Parietal lobe (tissue), 1 donor: Measurements from ENCODE around the gene LOXL3. TPM values are rescaled to one million over a fixed set of nuclear protein-coding genes. Genes with fewer than 3 reads are reported as not detected.

Experiments used
- total RNA-seq: library from RNA; depleted of rRNA; stranded (reverse); fragments of >200 nt; gene quantifications from one replicate; pipeline ENCODE4 v1.2.3, GENCODE V29; 2014

Gene LOXL3
- 19.4 TPM for total RNA-seq

GRCh38 chr2:74553892-74554819, at the start of gene LOXL3, which contains the start of gene DOK1:
TSS of gene LOXL3 (minus strand) at chr2:74553942. CDS start at chr2:74552634, 1,308 bp downstream.
TSS of gene DOK1 (plus strand) at chr2:74554720. CDS start at chr2:74554755, 35 bp downstream.

DNA sequence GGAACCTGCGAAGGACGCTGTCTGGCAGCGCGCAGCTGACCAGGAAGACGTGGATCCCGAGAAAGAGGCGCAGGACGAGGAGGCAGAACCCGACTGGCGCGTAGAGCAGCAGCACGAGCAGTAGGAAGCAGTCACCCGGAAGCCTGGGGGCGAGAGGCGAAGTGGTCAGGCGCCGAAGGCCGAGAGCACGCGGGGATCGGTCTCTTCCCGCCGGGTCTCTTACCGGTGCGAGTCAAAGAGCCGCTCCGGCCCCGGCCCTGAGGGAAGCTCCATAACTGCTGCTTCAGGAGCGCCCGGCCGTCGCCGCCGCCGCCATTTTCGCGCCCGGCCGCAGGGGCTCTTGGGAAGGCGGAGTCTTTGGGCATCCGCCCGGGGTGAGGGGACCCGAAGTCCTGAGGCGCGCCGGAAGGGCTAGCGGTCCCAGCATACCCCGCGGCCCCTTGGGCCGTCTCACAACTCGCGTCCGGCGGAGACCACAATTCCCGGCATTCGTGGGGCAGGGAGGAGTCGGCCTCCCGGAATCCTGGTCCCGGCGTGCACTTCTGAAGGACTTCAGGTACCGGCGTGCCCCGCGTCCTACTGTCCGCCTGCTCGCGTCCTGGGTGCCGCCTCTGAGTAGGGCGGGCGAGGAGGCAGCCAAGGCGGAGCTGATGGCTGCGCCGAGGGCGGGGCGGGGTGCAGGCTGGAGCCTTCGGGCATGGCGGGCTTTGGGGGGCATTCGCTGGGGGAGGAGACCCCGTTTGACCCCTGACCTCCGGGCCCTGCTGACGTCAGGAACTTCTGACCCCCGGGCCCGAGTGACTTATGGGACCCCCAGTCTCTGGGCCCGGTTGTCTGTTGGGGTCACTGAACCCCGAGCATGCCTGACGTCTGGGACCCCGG, 24.1 kb downstream of the LOXL3 start, which contains the start of the genes AUP1 and HTRA2:
TSS of gene AUP1 (minus strand) at position 350 of the 882 bp plus-strand sequence. CDS start at position 273, 77 bp downstream.
TSS of gene HTRA2 (plus strand) at position 577 of the 882 bp plus-strand sequence. CDS start at position 651, 74 bp downstream.

GRCh38 chr2:74525717-74526648, 27.8 kb downstream of the LOXL3 start, which contains the start of gene DQX1:
TSS of gene DQX1 (minus strand) at chr2:74526231. CDS start at chr2:74525729, 502 bp downstream.

GRCh38 chr2:74514368-74515270, 39.1 kb downstream of the LOXL3 start, which contains the start of gene TLX2:
TSS of gene TLX2 (plus strand) at chr2:74514450. CDS start at chr2:74514807, 357 bp downstream.

DNA sequence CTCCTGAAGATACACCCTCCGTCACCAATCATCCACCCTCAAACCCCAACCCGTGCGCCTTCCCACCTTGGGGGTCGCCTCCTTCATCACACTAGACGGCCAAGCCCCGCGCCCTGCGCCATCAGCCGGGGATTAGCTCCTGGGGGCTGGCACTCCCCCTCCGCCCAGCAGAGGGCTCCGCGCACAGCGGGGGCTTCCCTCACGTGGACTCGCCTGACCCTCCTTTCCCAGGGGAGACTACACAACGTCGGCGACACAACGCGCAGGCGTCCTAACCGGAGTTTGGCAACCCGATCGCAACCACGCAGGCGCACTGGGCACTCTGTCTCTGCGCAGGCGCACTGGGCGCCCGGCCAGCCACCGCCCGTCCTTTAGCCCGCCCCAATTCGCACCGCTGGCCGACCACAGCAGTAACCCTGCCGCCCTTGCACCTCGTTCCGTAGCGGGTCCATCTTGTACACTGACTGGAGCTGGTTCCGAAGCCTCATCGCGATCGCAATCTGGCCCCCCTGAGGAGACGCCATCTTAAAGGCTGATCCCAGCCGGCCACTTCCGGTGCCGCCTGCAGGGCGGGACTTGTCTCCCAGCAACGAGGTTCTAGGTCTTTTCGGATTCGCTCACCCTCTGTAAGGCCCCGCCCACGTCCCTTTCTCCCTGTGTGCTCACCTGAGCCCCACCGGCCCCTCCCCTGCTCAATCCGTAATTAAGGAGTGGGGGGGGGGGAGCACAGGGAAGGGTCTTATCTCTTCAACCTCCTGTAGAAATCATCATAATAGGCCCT, 46.4 kb downstream of the LOXL3 start, which contains the start of gene PCGF1:
TSS of gene PCGF1 (minus strand) at position 551 of the 781 bp plus-strand sequence. CDS start at position 524, 27 bp downstream.

GRCh38 chr2:74499267-74499939, 54.3 kb downstream of the LOXL3 start, which contains the start of gene LBX2:
TSS of gene LBX2 (minus strand) at chr2:74499603. CDS start at chr2:74499537, 66 bp downstream.

DNA sequence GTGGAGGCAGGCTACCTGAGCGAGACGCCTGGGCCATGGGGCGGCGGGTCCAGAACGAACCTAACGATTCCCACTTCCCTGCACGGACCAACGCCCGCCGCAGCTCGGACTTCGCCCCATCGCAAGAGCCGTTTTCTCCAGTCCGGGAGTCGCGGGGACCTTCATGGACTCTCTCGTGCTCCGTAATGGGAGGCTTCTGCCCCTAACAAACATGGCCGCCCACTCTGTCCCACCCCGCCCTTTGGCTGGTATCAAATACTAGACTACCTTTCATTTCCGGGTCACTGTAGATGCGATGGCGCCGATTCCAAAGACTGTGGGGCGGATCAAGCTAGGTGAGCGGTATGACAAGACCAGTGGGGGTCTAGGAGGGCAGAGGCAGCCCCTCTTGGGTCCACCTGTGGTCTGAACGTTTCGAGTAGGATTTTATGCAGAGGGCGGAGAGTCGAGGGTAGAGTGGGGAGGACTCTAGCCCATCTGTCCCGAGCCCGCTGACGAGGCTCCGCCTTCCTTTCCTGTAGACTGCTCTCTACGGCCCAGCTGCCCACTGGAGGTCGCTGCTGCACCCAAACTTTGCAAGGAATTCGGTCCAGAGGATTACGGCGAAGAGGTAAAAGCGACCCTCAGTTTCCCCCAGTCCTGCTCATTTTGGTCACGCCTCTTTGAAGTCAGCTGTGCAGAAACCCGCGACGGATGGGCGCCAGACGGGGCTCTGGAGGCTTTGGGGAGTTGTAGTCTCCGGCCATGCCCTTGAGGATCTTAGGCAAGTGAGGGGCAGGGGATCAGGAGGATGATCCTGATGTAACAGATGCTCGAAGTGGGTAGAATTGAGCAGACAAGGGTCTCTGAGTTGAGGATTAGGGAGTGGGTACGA, 70.7 kb downstream of the LOXL3 start, which contains the start of the genes CCDC142 and TTC31:
TSS of gene CCDC142 (minus strand) at position 198 of the 874 bp plus-strand sequence. CDS start at position 37, 161 bp downstream.
TSS of gene TTC31 (plus strand) at position 281 of the 874 bp plus-strand sequence. CDS start at position 296, 15 bp downstream.

Other genes starting within 250 kb of the LOXL3 start
- 13.8 TPM for gene SLC4A5, start 210.5 kb downstream of the LOXL3 start, total RNA-seq
- 142 TPM for gene DCTN1, start 173.6 kb downstream of the LOXL3 start, total RNA-seq
- 1.6 TPM for gene C2orf81, start 132.3 kb downstream of the LOXL3 start, total RNA-seq
- 38.2 TPM for gene WDR54, start 132.2 kb downstream of the LOXL3 start, total RNA-seq
- gene RTKN, start 112.0 kb downstream of the LOXL3 start, total RNA-seq = 5.0 TPM
- gene INO80B, start 98.9 kb downstream of the LOXL3 start, total RNA-seq = 14.4 TPM
- 25.7 TPM for gene WBP1, start 95.5 kb downstream of the LOXL3 start, total RNA-seq
- gene MOGS, start 88.6 kb downstream of the LOXL3 start, total RNA-seq = 26.9 TPM
- gene MRPL53, start 81.3 kb downstream of the LOXL3 start, total RNA-seq = 17.8 TPM
- 76.4 TPM for gene CCDC142, start 70.9 kb downstream of the LOXL3 start, total RNA-seq
- gene TTC31, start 70.9 kb downstream of the LOXL3 start, total RNA-seq = 23.8 TPM
- not detected for gene LBX2, start 54.3 kb downstream of the LOXL3 start, total RNA-seq
- 6.6 TPM for gene PCGF1, start 46.2 kb downstream of the LOXL3 start, total RNA-seq
- not detected for gene TLX2, start 39.5 kb downstream of the LOXL3 start, total RNA-seq
- not detected for gene DQX1, start 27.7 kb downstream of the LOXL3 start, total RNA-seq
- 51.3 TPM for gene AUP1, start 24.2 kb downstream of the LOXL3 start, total RNA-seq
- gene HTRA2, start 24.0 kb downstream of the LOXL3 start, total RNA-seq = 53.2 TPM
- 3.8 TPM for gene DOK1, start 778 bp upstream of the LOXL3 start, total RNA-seq
- gene M1AP, start 94.4 kb upstream of the LOXL3 start, total RNA-seq = not detected
- gene SEMA4F, start 100.3 kb upstream of the LOXL3 start, total RNA-seq = 20.7 TPM